ENCODE measurements around the gene ARL15.
"Not testable (repeated sequence)": the region's sequence is repeated elsewhere in the genome, so short reads cannot be mapped to it uniquely, and the experiment has no call there.

Gene ARL15

DNA sequence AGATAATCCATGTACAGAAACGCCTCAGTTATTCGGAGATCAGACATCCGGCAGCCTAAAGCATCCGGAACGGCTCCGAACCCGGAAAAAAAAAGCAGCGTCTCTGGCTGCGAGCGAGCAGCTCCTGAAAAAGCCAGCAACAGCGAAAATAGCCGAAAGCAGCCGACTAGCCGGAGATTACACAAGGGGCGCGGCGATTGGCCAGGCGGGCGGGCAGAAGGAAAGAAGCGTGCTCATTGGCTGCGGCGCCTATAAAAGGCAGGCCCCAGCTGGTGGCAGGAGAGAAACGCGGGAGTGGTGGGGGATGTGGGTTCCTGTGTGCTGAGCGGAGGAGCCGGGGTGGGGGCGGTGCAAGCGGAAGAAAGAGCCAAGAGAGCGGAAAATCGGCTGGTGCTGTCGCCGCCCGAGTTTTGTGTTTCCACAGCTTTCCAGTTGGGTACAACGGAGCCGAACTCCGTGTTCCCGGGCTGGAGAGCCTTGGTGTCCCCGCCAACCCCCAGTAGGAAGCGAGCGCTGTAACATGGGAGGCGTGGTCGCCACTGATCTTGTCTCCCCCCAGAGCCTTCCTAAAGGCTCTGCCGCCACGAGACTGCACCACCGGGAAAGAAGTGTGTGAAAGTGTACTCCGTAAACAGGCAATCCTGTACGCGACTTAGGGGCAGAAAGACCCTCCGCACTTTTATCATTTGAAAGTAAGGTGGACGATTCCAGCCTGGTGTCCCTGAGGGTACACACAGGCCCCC lies at the start of gene ARL15:
ARL15 (minus strand) TSS at position 141 of the 743 bp plus-strand sequence.
- DNase-seq: peak; percentile 98

DNA sequence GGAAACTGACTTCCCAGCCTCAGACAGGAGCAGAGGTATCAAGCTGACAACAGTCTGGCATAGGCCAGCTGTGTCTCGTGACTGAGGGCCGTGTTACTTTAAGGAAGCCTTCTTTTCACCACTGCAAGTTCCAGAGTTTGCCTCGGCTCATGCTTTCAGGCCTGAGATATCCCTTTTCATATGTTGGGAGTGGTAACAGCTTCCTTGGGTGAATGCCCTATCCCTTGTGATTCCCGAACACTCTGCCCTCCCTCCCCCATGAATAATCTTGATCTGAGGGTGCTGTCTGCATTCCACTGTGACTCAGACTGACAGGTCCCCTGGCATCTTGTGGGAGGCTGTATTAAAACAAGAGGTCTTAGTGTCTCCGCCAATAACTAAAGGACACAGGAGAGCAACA lies 49.7 kb upstream of the ARL15 start:
- DNase-seq: no peak

DNA sequence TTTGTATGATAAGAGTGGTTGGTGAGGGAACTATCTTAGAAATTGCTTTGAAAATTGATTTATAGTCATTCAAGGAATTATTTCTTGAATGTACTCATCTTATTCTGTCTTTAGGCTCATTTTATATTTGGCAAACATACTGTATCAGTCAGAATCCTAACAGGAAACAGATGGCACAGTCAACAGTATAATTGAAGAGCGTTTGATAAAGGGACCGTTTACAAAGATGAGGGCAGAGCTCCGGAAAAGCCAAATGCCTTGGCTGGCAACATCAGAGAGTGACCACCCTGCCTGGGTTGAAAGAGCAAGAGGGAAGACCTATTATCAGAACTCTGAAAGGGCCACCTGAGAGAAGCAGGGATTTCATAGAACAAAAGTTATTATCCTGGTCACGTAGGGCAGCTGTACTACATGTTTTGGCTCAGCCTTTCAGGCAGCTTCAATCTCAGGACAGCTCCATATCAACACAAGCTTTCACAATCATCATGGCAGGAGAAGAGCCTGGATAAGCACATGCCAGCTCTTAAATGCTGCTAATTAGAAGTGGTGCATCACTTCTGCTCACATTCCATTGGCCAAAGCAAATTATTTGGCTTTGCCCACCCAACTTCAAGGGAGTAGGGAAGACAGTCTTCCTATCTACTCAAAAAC lies 47.2 kb upstream of the ARL15 start:
- DNase-seq: no peak

DNA sequence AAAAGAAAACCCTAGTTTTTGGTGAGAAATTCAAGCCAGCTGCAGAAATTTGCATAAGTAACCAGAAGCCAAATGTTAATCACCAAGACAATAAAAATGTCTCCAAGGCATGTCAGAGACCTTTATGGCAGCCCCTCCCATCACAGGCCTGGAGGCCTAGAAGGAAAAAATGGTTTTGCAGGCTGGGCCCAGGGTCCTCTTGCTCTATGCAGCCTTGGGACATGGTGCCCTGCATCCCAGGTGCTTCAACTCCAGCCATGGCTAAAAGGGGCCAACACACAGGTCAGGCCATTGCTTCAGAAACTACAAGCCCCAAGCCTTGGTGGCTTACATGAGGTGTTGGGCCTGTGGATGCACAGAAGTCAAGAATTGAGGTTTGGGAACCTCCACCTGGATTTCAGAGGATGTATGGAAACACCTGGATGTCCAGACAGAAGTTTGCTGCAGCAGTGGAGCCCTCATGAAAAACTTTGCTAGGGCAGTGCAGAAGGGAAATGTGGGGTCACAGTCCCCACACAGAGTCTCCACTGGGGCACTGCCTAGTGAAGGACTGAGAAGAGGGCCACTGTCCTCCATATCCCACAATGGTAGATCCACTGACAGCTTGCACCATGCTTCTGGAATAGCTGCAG lies 43.7 kb upstream of the ARL15 start:
- DNase-seq: not testable (repeated sequence)

DNA sequence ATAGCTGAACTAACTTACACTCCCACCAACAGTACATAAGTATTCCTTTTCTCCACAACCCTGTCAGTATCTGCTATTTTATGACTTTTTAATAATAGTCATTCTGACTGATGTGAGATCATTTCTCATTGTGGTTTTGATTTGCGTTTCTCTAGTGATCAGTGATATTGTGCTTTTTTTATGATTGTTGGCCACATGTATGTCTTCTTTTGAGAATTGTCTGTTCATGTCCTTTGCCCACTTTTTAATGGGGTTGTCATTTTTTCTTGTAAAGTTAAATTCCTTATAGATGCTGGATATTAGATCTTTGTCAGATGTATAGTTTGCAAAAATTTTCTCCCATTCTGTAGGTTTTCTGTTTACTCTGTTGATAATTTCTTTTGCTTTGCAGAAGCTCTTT lies 42.2 kb upstream of the ARL15 start:
- not testable (repeated sequence) for DNase-seq

DNA sequence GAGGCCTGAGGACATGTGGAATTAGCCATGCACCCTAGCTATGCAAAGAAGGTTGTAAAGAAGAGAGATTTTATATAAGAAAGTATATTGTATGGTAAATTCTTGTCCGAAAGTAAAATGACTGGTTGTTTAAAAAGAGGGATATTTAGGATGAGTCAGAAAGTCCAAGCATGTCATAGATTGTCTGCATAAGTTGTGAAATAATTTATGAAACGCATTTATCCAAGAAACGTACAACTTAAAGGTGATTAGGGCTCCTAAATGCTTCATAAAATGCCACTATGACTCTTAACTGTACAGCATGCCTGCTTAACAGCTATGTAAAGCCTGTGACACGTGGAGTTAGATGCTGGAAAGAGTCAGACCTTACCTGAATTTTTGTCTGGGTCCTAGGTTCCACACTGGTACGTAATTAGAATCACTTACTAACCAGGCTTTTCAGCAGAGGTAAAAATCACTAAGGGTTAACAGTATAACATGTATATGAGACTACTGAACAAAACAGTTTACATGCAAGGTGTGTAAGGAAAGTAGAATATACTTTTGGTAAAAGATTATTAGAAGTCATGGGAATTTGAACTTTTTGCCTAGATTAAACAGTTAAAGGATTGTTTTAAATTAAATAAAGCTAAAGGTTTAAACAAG lies 37.0 kb upstream of the ARL15 start:
- no peak for DNase-seq

DNA sequence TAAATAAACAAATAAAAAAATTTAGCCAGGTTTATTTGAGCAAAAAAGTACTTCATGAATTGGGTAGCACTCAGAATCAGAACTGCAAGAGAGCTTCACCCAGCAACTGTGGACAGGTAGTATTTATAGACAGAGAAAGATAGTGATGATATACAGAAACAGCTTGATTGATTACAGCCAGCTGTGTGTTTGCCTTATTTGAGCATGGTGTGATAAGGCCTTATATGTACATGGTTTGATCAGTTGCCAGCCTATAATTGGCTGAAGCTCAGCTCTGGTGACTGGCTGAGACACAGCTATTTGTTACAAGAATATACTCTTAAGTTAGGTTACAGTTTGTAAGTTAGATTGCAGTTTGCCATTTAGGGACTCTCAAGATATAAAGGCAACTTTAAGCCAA lies 34.3 kb upstream of the ARL15 start:
- DNase-seq: no peak

DNA sequence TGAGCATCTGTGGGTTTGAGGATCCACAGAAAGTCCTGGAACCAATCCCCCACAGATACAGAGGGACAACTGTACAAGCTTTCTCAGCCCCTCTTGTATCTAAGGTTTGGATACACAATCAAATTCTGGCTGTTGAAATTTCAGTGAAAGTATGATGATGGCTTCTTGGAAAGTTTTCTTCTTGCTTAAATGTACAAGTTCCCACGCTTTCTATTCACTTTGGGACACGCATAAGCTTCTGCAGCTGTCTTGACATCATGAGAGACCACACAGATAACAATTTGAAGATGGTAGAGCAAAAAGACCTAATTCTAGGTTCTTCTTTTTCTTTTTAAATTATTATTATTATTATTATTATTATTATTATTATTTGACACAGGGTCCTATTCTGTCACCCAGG lies 31.6 kb upstream of the ARL15 start:
- no peak for DNase-seq

DNA sequence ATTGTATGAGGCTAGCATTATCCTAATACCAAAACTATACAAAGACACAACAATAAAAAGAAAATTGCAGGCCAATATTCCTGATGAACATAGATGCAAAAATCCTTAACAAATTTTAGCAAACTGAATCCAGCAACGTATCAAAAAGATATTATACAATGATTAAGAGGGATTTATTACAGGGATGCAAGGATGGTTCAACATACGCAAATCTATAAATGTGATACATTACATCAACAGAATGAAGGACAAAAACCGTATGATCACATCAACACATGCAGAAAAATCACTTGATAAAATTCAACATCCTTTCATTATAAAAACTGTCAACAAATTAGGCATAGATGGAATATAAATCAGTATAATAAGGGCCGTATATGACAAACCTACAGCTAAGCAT lies 27.1 kb upstream of the ARL15 start:
- no peak for DNase-seq

DNA sequence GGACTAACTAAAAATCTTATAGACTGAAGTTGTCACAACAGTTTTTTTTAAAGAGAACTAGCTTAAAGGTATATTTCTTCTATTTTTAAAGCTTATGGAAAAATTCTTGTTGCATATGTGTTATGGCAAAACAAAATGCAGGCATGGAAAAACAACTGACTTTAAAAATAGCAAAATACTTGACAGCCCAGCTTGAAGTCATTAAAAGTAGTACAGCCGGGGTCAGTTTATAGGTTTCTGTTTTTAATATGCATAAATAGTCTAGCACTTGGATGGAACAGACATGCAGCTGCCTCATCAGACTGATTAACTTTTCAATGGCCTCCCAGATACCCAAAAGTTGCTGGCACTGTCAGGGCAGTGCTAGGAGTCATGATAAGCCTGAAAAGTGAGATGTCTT lies 22.3 kb upstream of the ARL15 start:
- no peak for DNase-seq

DNA sequence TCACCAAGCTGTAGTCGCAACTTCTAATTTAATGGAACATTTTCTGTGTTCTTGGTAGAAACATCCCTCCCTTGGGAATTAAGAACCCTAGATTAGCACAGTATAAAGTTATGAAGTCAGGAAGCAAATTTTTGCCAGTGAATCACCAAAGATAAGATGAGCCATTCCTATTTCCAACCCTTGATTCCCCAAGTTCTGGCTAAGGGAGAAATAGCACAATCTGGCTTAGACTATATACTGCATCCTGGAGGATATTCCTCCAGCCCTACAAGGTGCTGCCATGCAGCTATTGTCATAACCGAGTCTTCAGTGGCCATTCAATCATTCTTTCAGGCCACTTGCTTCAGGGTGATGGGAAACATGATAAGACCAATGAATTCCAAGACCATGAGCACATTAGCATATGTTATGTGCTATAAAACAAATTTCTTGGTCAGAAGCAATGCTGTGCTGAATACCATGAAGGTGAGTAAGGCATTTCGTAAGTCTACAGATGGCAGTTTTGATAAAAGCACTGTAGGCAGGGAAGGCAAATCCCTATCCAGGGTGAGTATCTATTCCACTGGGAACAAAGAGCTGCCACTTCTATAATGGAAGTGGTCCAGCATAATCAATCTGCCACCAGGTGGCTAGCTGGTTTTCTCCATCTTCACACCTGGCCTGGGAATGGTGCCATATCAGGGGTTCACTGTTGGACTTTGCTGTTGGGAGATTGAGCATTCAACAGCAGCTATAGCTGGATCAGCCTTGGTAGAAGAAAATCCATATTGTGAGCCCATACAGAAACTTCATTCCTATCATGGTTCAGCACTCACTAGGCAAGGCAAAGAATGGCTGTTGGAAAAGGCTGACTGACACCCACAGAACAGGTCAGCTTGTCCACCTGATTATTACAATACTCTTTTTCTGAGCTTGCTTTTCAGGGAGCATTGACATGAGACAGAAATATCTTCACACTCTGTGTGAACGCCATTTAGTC lies 19.6 kb upstream of the ARL15 start:
- no peak for DNase-seq

DNA sequence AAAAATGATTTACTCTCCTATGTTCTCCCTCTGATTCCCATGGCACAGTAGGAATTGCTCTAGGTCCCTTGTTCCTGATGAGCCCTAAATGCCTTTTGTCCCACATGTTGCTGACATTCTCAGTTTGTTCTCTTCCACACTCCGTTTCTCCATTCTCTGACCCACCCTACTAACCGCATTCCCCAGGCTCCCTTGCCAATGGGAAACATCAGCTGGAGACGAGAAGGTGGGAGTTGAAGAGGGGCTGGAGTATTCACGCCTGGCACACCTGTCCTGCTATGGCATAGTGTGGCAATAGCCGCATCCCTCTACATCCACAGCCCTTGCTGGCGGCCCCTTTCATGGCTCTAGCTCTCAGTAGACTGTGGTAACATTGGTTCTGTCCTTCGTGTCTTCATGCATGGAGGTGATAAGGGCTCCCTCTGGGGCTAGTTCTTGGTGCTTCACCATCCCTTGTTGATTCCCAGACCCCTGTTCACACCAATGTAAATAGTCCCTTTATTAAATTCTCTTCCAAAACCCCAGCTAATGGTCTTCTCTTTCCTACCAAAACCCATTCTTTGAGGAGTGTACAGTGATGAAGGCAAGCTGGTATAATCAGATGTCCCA lies 16.4 kb upstream of the ARL15 start:
- no peak for DNase-seq

DNA sequence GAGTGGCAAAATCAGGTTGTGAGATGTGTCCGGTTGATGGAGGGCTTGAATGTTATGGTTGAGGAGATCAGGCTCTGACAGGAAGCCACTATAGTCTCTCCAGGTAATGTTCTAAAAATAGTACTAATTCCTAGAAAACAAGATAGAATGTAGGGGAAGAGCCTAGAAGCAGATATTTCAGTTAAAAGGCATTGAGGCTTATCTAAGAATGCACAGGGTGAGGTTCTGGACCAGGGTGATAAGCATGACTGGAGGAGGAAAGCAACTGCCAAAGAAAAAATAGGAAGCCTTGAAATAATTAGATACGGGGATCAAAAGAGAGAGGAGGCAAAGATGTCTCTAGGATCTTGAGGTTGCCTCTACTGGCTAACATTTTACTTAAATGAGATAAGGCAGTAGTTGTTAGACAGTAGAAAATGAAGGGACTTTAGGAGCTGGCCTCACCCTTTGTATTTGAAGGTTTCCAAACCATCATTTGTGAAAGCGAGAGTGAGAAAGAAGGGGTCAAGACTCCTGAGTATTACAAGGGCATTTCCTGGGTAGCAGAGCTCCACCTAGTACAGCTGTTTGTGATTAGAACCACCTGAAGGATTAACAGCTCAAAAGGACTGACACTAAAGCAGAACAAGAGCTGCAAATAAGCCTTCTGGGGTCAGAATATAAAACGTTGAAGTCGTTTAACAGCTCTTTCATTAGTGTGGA lies 15.4 kb upstream of the ARL15 start:
- DNase-seq: no peak

DNA sequence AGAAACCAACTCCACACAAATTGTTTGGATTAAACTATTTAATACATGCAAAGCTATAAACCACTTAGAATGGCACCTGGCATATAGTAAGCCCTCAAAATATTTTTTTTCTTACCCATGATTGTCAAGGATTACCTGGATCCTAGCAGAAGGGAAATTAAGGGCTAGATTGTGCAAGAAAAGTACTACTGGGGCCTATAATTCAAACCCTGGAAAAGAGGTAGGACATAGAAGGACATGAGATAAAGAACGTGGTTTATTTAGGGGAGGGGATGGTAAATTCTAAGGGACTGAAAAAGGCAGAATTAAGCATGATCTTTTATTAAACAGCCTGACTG lies 14.9 kb upstream of the ARL15 start:
- no peak for DNase-seq

DNA sequence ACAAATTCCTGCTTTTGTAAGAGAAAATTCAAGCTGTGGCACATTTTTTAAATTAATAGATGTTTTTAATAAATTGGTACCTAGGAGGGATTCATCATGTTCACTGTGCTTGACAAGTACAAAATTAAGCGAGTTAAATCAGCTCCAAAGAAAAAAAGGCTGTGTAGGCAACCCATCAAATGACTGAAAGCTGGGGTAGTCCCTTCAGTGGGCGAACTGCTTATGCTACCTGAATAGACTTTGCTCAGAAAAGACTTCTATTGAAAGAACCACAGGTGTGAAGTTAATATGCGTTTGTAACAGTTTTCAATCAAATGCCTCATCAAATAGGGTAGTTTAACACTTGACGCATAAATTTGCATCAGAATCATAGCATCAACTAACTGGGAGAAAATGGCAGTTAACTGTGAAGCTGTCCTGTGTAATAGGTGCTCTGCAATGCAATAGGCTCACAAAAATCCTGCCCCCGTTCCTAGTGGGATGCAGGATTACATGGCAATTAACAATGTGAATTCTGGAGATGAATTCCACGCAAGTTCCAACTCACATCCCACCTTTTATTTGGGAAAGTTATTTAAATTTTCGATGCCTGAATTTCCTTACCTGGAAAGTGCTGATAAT lies 14.4 kb upstream of the ARL15 start:
- no peak for DNase-seq

DNA sequence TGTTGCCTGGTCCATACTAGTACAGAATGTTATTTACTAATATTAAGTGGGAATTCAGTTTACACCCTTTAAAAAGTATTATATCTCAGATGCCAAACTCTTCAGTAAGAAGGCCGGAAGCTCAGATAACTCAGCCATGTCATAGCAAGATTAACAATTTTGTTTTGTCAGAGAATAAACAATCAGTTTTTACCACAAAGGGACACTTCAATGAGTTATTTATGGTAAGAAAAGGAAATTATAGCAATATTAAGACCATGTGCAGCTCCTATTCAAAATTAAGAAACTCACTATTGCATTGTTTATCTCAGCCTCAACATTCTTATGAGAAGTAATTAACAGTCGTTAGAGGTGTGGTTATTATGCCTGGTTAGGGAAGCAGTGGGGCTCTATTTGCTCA lies 13.1 kb upstream of the ARL15 start:
- no peak for DNase-seq

DNA sequence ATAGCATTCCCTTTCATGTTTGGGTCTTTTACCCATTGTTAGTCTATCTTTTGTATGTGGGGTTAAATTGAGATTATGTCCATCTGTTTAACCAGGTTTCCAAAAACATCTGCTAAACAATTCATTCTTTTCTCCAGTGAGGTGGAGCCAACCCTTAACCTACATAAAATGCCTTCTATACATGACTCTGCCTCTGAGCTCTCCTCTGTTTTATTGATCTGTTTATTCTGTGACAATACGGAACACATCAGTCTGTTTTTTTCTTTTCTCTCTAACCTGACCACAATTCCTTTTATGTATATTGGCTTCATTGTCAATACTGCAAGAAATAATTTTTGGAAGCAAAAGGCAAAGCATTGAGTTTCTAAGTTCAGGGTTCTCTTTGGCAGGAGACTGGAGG lies 9.9 kb upstream of the ARL15 start:
- DNase-seq: no peak

DNA sequence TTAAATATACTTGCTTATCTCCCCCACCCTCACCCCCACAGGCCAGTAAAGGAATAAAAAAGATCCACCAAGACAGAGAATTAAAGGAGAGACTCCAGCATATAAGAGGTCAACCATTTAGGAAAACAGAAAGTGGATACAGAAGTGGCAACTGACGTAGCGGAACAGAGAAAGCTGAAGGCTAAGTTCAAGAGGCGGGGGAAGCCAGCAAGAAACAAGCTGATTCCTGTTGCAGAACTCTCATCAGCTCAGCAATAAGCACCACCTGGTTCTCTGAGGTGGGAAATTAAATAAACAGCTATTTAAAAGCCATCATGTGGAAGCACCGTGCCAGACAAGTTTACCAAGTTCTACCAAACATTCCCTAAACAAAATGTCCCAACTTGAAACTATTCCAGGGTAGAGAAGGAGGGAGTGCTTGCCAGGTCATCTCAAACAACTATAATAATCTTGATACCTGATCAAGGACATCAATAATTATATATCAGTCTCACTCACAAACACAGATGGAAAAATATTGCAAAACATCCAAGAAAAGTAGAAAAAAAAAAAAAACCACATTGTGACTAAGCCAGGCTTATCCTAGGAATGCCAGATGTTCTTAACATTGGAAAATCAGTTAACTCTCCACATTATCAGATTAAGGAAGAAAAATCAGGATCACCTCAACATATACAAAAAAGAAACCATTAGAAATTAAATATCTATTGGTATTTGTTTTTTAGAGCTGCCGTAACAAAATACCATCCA lies 7.3 kb upstream of the ARL15 start:
- DNase-seq: no peak

DNA sequence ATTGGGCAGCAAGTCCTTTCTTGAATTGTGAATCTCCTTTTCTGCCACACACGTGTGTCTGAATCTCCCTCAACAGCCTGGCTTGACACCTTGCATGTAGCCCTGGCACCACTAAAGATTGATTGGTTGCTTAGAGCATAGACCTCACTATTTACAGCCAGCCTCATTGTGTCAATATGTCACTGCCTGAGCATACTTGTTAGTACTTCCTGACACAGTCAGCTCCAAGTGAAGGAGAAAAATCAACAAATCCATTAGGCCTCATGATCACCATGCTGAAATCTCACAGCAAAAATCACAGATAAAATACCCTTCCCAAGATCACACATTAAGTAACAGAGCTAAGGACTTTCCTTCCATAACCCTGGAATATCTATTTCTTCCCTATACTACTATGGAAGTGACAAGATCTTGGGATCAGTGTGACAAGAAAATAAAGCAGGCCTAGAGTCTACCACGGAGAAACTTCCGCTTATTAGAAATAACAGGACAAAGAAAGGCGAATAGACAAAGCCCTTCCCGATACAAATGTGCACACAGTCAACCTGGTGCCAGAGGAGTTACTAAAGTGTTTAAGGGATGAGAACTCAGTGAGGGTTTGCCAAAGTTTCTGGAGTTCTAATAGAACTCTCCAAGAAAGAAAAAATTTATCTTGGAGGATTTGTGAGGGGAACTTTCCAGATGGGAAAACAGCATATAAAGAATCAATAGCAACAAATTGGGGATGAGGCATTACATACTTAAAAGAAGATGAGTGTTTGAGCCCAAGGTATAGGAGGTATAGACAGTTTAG lies 5.6 kb upstream of the ARL15 start:
- no peak for DNase-seq
